COLO668 (cell line): ENCODE measurements around the gene TMEM8B.

Experiments
- DNase-seq: peaks from one replicate; lab custom pipeline; 2025; ENCODE audit not compliant: unreplicated experiment; lab: John Stamatoyannopoulos, UW

TMEM8B gene

GRCh38 chr9:35829084-35829763 lies at the start of gene TMEM8B:
Gene TMEM8B (plus strand): TSS chr9:35829228. CDS start chr9:35829448, 220 bp downstream.
- peak; percentile 95 for DNase-seq

DNA sequence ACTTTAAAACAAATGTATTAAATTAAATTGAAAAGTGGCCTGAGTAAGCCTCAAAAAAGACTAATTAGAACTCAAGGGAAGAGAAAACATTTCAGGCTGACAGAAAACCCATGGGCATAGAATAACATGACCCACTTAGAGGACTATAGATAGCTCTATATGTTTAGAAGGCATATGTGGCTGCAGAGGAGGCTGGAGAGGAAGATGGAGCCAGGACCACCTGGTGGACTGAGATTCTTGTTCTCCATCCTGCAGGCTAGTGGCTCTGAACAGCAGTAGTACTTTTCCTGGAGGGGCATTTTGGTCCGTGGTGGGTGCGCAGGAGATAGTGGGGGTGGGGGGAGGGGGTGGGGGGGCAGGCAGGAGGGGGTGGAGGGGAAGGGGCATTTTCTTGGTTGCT lies 48.0 kb upstream of the TMEM8B start:
- DNase-seq: no peak

GRCh38 chr9:35783418-35783817 lies 45.6 kb upstream of the TMEM8B start:
- no peak for DNase-seq

DNA sequence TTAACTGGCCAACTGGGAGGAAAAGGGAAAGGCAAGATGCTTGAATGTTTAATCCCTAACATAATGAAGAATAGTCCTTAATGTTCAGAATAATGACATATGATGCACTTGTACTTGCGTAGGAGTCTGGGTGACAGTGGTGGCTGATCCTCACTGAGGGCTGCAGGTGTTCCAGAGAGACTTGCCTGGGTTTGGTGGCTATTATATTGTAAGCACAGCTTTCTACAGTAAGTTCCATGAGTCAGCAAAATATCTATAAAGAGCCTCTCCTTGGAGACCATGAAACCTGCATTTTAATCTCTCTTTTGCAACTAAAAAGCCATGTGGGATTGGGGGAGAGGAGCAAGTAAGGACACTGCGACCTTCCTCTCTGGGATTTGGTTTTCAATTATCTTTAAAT lies 39.5 kb upstream of the TMEM8B start:
- DNase-seq: no peak

- no peak for DNase-seq
Measured at GRCh38 chr9:35790025-35790384, 39.0 kb upstream of the TMEM8B start.

- peak; percentile 55 for DNase-seq
Measured at GRCh38 chr9:35790385-35791296, 38.4 kb upstream of the TMEM8B start.

DNA sequence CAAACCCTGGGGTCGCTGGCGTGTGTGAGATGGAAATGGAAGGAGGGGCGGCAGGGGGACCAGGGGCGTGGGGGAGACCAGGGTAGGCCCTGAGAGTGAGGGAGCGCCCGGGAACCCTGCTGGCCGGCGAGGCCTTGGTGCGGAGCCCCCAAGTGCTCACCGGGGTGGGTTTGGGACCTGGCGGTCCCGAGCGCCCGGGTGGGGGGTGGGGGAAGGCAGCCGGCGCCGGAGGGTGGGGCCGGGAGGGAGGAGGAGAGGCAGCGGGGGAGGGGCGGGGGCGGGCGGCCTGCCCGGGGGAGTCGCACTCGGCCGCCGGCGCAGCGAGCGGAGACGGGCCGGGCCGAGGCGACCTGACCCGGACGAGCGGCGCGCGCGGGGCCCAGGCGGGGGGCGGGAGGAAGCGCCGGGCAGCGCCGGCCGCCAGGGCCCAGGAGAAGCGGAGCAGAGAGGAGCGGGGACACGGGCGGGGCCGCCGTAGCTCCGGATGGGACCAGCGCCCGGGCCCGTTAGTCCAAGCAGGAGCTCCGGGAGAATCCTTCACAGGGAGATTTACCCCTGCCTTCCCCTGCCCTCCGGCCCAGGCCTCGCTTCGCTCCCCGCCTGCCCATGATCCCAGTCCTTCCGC lies 37.6 kb upstream of the TMEM8B start, which contains the start of gene NPR2:
Gene NPR2 (plus strand): TSS at position 295 of the 625 bp plus-strand sequence. CDS start 818 bp downstream, outside the sequence.
- DNase-seq: no peak

- DNase-seq: no peak
Measured at GRCh38 chr9:35792024-35792813, 36.8 kb upstream of the TMEM8B start.

DNA sequence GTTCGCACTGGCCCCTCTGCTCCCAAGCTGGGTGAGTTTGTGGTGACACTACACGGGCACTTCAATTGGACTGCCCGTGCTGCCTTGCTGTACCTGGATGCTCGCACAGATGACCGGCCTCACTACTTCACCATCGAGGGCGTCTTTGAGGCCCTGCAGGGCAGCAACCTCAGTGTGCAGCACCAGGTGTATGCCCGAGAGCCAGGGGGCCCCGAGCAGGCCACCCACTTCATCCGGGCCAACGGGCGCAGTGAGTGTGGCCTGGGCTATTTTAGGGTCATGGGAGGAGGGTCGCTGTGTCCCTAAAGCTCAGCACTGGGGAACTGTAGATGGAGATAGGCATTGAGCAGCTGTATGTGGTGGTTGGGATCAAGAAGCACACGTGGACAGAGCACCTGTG lies 36.2 kb upstream of the TMEM8B start:
- no peak for DNase-seq

GRCh38 chr9:35793461-35793860 lies 35.6 kb upstream of the TMEM8B start:
- DNase-seq: no peak

DNA sequence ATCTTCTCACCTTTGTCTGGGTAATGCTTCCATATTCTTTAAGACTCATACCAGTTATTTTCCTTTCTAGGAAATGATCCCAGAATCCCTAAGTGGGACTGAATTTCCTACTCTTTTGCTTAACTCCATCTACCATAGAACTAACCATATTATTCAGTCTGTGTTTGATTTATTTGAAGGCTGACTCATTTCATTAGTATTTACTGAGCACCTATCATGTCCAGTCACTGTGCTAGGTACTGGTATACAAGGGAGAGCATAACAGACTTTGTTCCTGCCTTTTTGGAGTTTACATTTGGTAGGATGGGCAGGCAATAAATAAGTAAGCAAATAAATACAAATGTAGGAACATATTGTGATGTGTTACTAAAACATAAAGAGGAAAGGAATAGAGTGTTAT lies 33.3 kb upstream of the TMEM8B start:
- DNase-seq: no peak

- no peak for DNase-seq
Measured at GRCh38 chr9:35797311-35798109, 31.5 kb upstream of the TMEM8B start.

DNA sequence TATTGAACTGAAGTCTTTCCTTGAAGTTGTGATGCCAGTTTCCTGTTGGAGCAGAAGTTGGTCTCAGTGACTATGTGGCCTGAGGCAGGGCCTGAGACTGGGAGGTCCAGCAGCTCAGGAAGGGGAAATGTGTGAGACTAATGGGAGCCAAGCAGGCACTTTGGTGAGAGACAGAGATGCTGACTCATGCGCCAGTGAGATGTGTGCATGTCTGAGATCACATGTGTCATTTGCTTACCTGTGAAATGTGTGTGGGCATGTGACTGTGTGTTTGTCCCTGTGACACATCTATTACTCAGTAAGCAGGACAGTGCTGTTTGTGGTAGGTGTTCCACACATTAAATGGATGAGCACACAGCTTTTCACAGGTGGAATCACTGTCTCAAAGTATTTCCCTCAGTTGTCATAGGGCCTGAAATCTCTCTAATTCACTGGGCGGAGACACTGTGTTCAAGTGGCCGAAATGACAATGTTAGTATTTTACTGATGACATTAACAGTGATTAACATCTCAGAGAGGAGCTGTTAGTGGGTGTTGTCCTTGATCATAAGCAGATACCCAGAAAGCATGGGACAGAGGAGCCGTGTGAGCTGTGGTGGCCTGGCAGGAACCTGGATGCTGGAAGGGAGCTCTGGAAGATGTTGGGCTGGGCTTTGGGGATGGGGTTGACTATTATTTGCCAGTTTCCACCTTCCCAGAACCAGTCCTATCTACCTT lies 30.2 kb upstream of the TMEM8B start:
- DNase-seq: peak; percentile 17

DNA sequence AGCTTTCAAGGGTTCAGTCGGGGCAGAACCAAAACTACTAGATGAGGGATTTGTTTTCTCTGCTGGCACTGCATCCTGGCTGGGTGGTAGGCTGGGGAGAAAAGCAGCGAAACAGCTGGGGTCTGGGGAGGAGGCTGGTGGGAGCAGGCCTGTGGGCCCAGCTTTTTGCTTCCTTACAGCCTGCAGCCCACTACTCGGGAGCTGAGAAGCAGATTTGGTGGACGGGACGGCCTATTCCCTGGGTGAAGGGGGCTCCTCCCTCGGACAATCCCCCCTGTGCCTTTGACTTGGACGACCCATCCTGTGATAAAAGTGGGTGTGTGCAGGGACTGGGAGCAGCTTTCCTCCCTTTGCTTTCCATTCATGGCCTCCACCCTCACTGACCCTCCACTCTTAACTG lies 28.5 kb upstream of the TMEM8B start:
- no peak for DNase-seq

DNA sequence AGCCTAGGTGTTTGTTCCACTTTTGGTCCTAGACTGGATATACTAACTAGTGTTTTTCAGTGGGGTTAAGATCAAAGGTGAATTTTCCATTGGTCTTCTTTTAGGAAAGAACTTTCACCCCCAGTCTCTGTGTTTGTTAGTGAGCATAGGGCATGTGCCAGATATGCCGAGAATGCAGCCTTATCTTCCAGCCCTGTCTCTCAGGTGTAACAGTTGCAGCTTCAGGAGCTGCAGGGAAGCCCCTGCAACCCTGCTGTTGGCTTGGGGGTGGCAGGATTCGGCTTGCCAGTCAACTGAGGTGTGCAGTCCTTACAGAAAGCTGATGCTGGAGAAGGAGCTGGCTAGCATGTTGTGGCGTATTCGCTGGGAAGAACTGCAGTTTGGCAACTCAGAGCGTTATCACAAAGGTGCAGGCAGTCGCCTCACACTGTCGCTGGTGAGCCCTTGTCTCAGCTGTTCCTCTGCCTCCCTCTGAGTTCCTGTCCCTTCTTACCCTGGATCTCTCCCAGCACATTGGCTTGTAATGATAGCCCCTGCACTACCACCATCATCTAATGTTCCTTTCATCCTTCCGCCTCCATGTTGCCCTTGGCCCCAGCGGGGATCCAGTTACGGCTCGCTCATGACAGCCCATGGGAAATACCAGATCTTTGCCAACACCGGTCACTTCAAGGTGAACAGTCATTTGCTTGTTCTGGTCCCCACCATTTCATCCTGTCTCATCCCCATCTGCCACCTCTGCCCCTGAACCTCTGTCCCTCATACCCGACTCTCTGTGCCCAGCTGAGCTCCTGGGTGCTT lies 27.5 kb upstream of the TMEM8B start:
- no peak for DNase-seq

- DNase-seq: no peak
Measured at GRCh38 chr9:35806101-35806500, 22.9 kb upstream of the TMEM8B start.

DNA sequence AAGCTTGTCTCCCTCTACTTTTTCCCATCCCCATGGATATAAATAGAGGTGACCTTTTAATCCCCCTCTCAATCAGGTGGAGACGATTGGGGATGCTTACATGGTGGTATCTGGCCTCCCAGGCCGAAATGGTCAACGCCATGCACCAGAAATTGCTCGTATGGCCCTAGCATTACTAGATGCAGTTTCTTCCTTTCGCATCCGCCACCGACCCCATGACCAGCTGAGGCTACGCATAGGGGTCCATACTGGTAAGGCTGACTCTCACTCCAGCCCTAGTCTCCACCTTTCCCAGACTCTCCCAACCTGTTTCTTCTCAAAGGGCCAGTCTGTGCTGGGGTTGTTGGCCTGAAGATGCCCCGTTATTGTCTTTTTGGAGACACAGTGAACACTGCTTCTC lies 20.6 kb upstream of the TMEM8B start:
- no peak for DNase-seq

GRCh38 chr9:35810122-35810521 lies 18.9 kb upstream of the TMEM8B start:
- DNase-seq: no peak
